ENCODE measurements around the gene GTPBP3.

Gene GTPBP3

DNA sequence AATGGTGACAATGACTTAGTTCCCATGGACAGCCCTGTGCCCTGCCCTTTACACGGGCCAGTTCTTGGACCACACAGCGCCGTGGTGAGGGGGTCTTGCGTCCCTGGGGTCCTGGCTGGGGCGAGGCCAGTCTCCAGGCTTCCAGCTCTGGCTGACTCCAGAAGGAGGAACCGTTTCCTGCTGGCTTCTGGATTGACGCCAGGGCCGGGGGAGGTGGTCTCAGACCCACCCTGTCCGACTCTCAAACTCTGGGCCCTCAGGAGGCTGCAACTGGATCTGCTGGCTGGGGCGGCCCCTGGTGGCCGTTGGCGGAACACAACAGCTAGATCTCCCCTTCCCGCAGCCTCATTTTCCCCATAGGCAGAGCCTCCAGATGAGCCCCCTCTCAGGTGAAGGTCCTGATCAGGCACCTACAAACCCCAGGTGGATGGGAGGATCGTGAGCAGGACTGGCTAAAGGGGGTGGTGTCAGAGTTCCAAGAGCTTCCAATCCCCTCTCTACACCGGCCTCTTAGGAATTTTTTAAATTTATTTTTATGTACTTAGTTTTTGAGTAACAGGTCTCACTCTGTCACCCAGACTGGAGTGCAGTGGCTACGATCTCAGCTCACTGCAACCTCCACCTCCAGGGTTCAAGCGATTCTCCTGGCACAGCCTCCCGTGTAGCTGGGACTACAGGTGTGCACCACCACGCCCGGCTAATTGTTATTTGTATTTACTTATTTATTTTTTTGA lies 48.7 kb downstream of the GTPBP3 start:
- DNase-seq (ENCODE audit: low spot score) = peak; percentile 81

DNA sequence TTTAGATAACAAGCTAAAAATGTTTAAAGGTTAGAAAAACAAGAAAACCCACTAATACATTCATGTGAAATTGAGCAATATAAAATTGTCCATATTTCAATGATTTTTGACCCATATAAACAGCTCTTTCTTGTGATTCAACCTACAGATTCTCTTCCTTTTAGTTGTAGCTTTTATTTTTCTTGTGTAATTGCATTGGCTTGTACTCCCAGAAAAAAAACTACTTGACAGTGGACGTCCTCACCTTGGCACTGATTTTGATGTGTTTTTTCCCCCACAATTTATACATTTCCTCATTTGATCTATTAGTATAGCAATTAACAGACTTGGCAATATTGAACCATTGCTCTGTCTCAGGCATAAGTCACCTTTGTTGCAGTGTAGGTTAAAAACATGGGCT lies 51.9 kb downstream of the GTPBP3 start:
- DNase-seq (ENCODE audit: low spot score) = no peak

DNA sequence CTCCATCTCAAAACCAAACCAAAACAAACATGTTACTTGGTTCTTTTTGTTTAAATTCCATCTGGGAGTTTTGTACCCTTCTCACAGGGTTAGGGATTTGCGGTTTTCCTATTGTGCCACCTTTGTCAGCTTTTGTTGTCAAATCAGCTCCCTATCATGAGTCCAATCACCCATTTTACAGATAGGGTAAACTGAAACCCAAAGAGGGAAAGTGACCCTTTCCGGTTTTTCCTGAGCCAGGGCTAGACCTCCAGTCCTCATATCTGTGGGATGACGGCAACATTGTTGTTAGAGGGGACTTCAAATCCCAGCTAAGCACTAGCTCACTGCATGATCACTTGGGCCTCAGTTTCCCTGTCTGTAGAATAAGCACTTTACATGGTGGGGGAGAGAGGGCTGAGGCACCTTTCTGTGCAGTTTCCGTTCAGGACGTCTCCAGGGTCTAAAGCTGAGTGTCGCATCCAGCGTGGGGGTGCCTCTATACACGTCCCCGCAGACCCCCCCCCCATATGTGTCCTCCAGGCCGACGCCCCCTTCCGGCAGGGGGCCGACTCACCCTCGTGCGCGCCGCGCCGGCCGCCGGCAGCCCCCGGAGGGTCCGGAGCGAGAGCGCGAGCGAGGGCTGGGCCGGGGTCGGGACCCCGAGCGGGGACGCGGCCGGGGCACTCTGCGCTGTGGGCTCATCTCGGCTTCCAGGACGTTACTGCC lies 52.8 kb downstream of the GTPBP3 start:
- DNase-seq (ENCODE audit: low spot score) = no peak

DNA sequence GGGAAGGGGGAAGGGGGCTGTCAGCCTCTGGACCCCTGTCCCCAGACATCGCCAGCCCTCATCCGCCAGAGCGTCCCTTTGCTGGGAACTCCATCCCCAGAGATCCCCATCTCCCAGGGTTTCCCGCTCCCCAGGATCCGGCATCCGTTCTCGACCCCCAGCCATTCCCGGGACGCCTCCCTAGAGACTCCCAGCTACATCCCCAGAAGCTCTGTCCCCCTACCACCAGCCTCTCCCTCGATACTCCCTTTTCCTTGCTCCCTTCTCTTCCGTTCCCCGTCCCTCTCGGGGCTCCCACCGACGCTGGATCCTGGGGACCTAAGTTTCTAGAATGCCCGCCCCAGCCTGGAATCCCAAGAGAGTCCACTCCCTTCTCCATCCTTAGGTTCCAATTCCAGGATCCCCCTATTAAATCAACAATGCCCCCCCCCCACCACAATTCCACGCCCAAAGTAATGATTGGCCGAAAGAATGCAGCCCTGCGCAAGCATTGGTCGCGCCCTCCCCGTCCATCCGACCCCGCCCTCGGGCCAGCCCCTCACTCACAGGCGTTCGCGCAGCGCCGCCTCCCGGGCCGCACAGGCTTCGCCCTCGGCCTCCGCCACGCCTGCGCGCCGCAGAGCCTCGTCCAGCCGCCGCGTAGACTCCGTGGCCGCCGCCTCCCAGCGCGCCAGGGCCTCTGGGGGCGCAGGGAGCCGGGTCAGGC lies 53.5 kb downstream of the GTPBP3 start:
- peak; percentile 96 for DNase-seq (ENCODE audit: low spot score)

DNA sequence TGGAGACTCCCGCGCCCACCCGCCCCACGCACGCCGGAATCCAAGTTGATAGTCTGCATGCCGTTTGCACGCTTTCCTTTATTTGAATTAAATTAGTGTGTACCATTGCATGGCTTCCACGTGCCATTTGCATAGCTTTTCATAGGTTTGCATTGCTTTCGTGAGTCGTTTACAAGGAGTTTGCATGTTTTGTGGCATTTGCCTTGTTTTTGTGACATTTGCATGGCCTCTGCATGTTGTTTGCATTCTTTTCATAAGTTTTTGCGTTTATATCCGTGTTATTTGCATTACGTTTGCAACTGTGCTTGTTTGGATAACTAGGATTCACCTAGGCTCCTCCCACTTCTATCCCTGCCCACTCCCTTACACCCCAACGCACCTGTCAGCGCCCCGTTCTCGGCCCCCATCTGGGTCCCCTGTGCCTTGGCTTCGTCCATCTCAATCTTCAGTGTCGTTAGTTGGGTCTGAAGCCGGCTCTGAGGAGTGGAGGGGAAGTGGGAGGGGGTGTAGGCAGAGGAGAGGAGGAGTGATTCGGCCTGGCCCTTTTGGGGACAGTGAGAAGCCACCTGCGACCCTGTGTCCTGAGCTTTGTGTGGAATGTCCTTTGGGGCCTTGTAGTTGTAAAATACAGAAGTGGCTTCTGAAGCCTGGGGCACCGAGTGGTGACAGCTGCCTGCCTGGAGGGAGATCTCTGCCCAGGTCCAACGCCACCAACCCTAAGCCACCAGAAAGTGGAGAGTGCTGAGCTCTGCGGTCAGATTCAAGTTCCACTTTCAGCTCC lies 54.2 kb downstream of the GTPBP3 start:
- DNase-seq (ENCODE audit: low spot score) = no peak

Measured in iPS-NIHi11 (cell line).